Measurements from ENCODE around the gene POTEG.
"Not testable (repeated sequence)": the region's sequence is repeated elsewhere in the genome, so short reads cannot be mapped to it uniquely, and the experiment has no call there.

- not testable (repeated sequence) for TF ChIP-seq CTCF (conservative IDR thresholded peaks at IDR 0.05; ENCODE audit: low read depth, low read length); EZH2 (IDR thresholded peaks at IDR 0.05; ENCODE audit: borderline replicate concordance, low read depth, low read length, poor library complexity, severe bottlenecking)
Measured at GRCh38 chr14:19386309-19386708, 47.8 kb downstream of the POTEG start.
